ENCODE data around the gene PCBP3. TPM values are rescaled to one million over a fixed set of nuclear protein-coding genes. Genes with fewer than 3 reads are reported as not detected.

PCBP3 gene
- total RNA-seq, 4 donors from 2014 or later = 0.13 to 0.26 TPM; not detected in 2

- peaks cover 0 to 7% of the 10 kb centered on the region in 2 donors for H3K4me1 ChIP-seq
- intact Hi-C loops (cut with DNase I; ENCODE audit: low total_unique reads) = loop anchor here (5.0 kb wide), 1 partner anchor 685 kb away; no protein-coding TSS in a partner anchor
- ATAC-seq = no peak
- DNase-seq = no peak
- TF ChIP-seq POLR2A (IDR thresholded peaks at IDR 0.05) = no peak
- no peak for TF ChIP-seq CTCF (IDR thresholded peaks at IDR 0.05 in 4 of 5, conservative IDR thresholded peaks at IDR 0.05 in 1 of 5)
- H3K9me3 ChIP-seq = no peaks in the 10 kb centered on the region
- in situ Hi-C loops (cut with MboI; ENCODE audit: low sequenced_read_pairs in 4 of 4) = no loop called here
- peaks cover 25 to 33% (median 28%) of the 10 kb centered on the region in 3 donors for H3K27me3 ChIP-seq
- no peak overlapping the region for H3K27ac ChIP-seq
- no peaks in the 10 kb centered on the region for H3K36me3 ChIP-seq
- H3K4me3 ChIP-seq = no peak overlapping the region
These were observed 303.8 kb downstream of the PCBP3 start for GRCh38 chr21:45947296-45947695.

GRCh38 chr21:45947716-45948255 lies 304.3 kb downstream of the PCBP3 start:
- intact Hi-C loops (cut with DNase I; ENCODE audit: low total_unique reads) (loop anchor here (5.0 kb wide), 1 partner anchor 685 kb away; no protein-coding TSS in a partner anchor), in situ Hi-C loops (cut with MboI; ENCODE audit: low sequenced_read_pairs in 4 of 4) (no loop called here)
- H3K36me3 ChIP-seq = no peaks in the 10 kb centered on the region
- peaks cover 0 to 7% of the 10 kb centered on the region in 2 donors for H3K4me1 ChIP-seq
- DNase-seq = no peak
- H3K27ac ChIP-seq = no peak overlapping the region
- no peak for ATAC-seq
- peaks cover 25 to 35% (median 28%) of the 10 kb centered on the region in 3 donors for H3K27me3 ChIP-seq
- H3K4me3 ChIP-seq = no peak overlapping the region
- H3K9me3 ChIP-seq = no peaks in the 10 kb centered on the region
- TF ChIP-seq POLR2A (IDR thresholded peaks at IDR 0.05) = no peak
- no peak for TF ChIP-seq CTCF (IDR thresholded peaks at IDR 0.05 in 4 of 5, conservative IDR thresholded peaks at IDR 0.05 in 1 of 5)

GRCh38 chr21:45948576-45949141 lies 305.1 kb downstream of the PCBP3 start:
- DNase-seq (no peak), ATAC-seq (no peak)
- no peaks in the 10 kb centered on the region for H3K36me3 ChIP-seq
- H3K27ac ChIP-seq = no peak overlapping the region
- intact Hi-C loops (cut with DNase I; ENCODE audit: low total_unique reads) (loop anchor here (5.0 kb wide), 1 partner anchor 686 kb away; no protein-coding TSS in a partner anchor), in situ Hi-C loops (cut with MboI; ENCODE audit: low sequenced_read_pairs in 4 of 4) (no loop called here)
- TF ChIP-seq POLR2A (IDR thresholded peaks at IDR 0.05) = no peak
- TF ChIP-seq CTCF (IDR thresholded peaks at IDR 0.05 in 4 of 5, conservative IDR thresholded peaks at IDR 0.05 in 1 of 5) = no peak
- no peaks in the 10 kb centered on the region for H3K9me3 ChIP-seq
- H3K27me3 ChIP-seq = peaks cover 25 to 36% (median 28%) of the 10 kb centered on the region in 3 donors
- no peak overlapping the region for H3K4me3 ChIP-seq
- H3K4me1 ChIP-seq = peaks cover 0 to 7% of the 10 kb centered on the region in 2 donors

- Histone ChIP-seq H3K36me3 (no peaks in the 10 kb centered on the region), H3K27ac (peak overlapping the region in 1 of 4 donors; percentile 41), H3K9me3 (no peaks in the 10 kb centered on the region), H3K27me3 (peaks cover 25 to 36% (median 28%) of the 10 kb centered on the region in 3 donors), H3K4me1 (peaks cover 0 to 7% of the 10 kb centered on the region in 2 donors), H3K4me3 (no peak overlapping the region)
- ATAC-seq (peak; percentile 6 to 9), DNase-seq (peak in 1 of 2 donors; percentile 25)
- intact Hi-C loops (cut with DNase I; ENCODE audit: low total_unique reads) (loop anchor here (5.0 kb wide), 1 partner anchor 688 kb away; no protein-coding TSS in a partner anchor), in situ Hi-C loops (cut with MboI; ENCODE audit: low sequenced_read_pairs in 4 of 4) (loop anchor here in 2 of 4 donors (25.0 kb wide), 1 partner anchor 162 kb away; no protein-coding TSS in a partner anchor)
- TF ChIP-seq POLR2A (IDR thresholded peaks at IDR 0.05) (no peak), CTCF (IDR thresholded peaks at IDR 0.05 in 4 of 5, conservative IDR thresholded peaks at IDR 0.05 in 1 of 5) (no peak)
These were observed 306.6 kb downstream of the PCBP3 start for GRCh38 chr21:45949928-45950739.

Measured in gastrocnemius medialis (tissue), 4 donors.